Measurements from ENCODE around the gene CAPN6. TPM values are rescaled to one million over a fixed set of nuclear protein-coding genes. Genes with fewer than 3 reads are reported as not detected.

CAPN6 gene
- total RNA-seq, 1 experiment from 2014 or later = not detected

Other genes starting within 250 kb of the CAPN6 start
- gene PAK3, start 174.3 kb downstream of the CAPN6 start, total RNA-seq (2014; rRNA removed; shearing (Covaris generic); ENCODE audit: low replicate concordance) = not detected in 2 replicates
- gene DCX, start 141.7 kb upstream of the CAPN6 start, total RNA-seq (2014; rRNA removed; shearing (Covaris generic); ENCODE audit: low replicate concordance) = not detected in 2 replicates
- gene SERTM2, start 241.2 kb upstream of the CAPN6 start, total RNA-seq (2014; rRNA removed; shearing (Covaris generic); ENCODE audit: low replicate concordance) = not detected in 2 replicates